A673 (cell line): ENCODE results near the gene ZCCHC24. TPM values are rescaled to one million over a fixed set of nuclear protein-coding genes. Genes with fewer than 3 reads are reported as not detected.

Experiments
- total RNA-seq: library from RNA; stranded (reverse); gene quantifications from 2 replicates; pipeline ENCODE4 v1.2.3, GENCODE V29; 2021

Gene ZCCHC24
- total RNA-seq, 1 experiment from 2014 or later = 9.8 TPM

Other genes with a start within 250 kb of the ZCCHC24 start
- gene PPIF, start 98.2 kb downstream of the ZCCHC24 start, total RNA-seq = 133 and 160 TPM in 2 replicates
- 2.7 and 3.1 TPM in 2 replicates for gene EIF5AL1, start 66.9 kb upstream of the ZCCHC24 start, total RNA-seq
- gene SFTPA2, start 114.8 kb upstream of the ZCCHC24 start, total RNA-seq = not detected in 2 replicates
- gene SFTPA1, start 165.3 kb upstream of the ZCCHC24 start, total RNA-seq = not detected in 2 replicates